ENCODE measurements around the gene PNPLA2. TPM values are rescaled to one million over a fixed set of nuclear protein-coding genes. Genes with fewer than 3 reads are reported as not detected.

Gene PNPLA2
- total RNA-seq, 1 experiment from 2014 or later = 93.6 TPM

- CTCF ChIA-PET = no interaction called here
These were observed 35.2 kb downstream of the PNPLA2 start for GRCh38 chr11:853682-854448.

GRCh38 chr11:854601-855329 is 36.1 kb downstream of the PNPLA2 start:
- intact Hi-C loops (cut with micrococcal nuclease; ENCODE audit: unreplicated experiment) = no loop called here
- DNase-seq = no peak
- BruUV-seq (replicated peaks) = no TSS peak
- peaks cover 56% of the 10 kb centered on the region for H3K36me3 Mint-ChIP-seq (ENCODE audit: insufficient read depth, unreplicated experiment)
- POLR2A ChIA-PET = interaction anchor here (0.7 kb wide), 1 partner anchor 27 kb away, joined by 3 read pairs; no protein-coding TSS in a partner anchor
- no peak overlapping the region for H3K4me3 Mint-ChIP-seq (ENCODE audit: unreplicated experiment)
- H3K27ac Mint-ChIP-seq (ENCODE audit: unreplicated experiment) = no peak overlapping the region
- H3K4me3 ChIP-seq (ENCODE audit: low read depth, low read length) = no peak overlapping the region
- no peaks in the 10 kb centered on the region for H3K27me3 ChIP-seq (replicated peaks; ENCODE audit: control insufficient read depth, insufficient read depth, low read length)
- no peaks in the 10 kb centered on the region for H3K9me3 ChIP-seq
- peaks cover 12% of the 10 kb centered on the region for H3K4me1 ChIP-seq
- no peaks in the 10 kb centered on the region for H3K36me3 ChIP-seq (ENCODE audit: control insufficient read depth, insufficient read depth, low read length)
- no peak for TF ChIP-seq CTCF (IDR thresholded peaks at IDR 0.05; ENCODE audit: insufficient read depth in 1 of 2, low read depth in 1 of 2, low read length in 1 of 2, severe bottlenecking in 1 of 2, unreplicated experiment in 1 of 2)
- no peaks in the 10 kb centered on the region for H3K9me3 Mint-ChIP-seq (ENCODE audit: unreplicated experiment)
- no peaks in the 10 kb centered on the region for H3K27me3 Mint-ChIP-seq (ENCODE audit: insufficient read depth, unreplicated experiment)
- no peaks in the 10 kb centered on the region for H3K4me1 Mint-ChIP-seq (ENCODE audit: low read depth, unreplicated experiment)
- CTCF ChIA-PET = interaction anchor here (0.6 kb wide), 1 partner anchor 16 kb away, joined by 3 read pairs; no protein-coding TSS in a partner anchor

More at GRCh38 chr11:853682-854448, 35.2 kb downstream of the PNPLA2 start:
- Histone ChIP-seq H3K9me3 (no peaks in the 10 kb centered on the region), H3K36me3 (ENCODE audit: control insufficient read depth, insufficient read depth, low read length) (no peaks in the 10 kb centered on the region), H3K4me3 (ENCODE audit: low read depth, low read length) (no peak overlapping the region), H3K4me1 (peaks cover 17% of the 10 kb centered on the region), H3K27me3 (replicated peaks; ENCODE audit: control insufficient read depth, insufficient read depth, low read length) (no peaks in the 10 kb centered on the region)
- POLR2A ChIA-PET = no interaction called here
- no TSS peak for BruUV-seq (replicated peaks)
- Mint-ChIP-seq H3K9me3 (ENCODE audit: unreplicated experiment) (no peaks in the 10 kb centered on the region), H3K27me3 (ENCODE audit: insufficient read depth, unreplicated experiment) (no peaks in the 10 kb centered on the region), H3K27ac (ENCODE audit: unreplicated experiment) (no peak overlapping the region), H3K36me3 (ENCODE audit: insufficient read depth, unreplicated experiment) (peaks cover 57% of the 10 kb centered on the region), H3K4me3 (ENCODE audit: unreplicated experiment) (no peak overlapping the region), H3K4me1 (ENCODE audit: low read depth, unreplicated experiment) (no peaks in the 10 kb centered on the region)
- no peak for TF ChIP-seq CTCF (IDR thresholded peaks at IDR 0.05; ENCODE audit: insufficient read depth in 1 of 2, low read depth in 1 of 2, low read length in 1 of 2, severe bottlenecking in 1 of 2, unreplicated experiment in 1 of 2)
- no peak for DNase-seq
- intact Hi-C loops (cut with micrococcal nuclease; ENCODE audit: unreplicated experiment) = no loop called here

GRCh38 chr11:855330-855674 is 36.6 kb downstream of the PNPLA2 start:
- H3K4me3 ChIP-seq (ENCODE audit: low read depth, low read length) = no peak overlapping the region
- no peaks in the 10 kb centered on the region for H3K4me1 Mint-ChIP-seq (ENCODE audit: low read depth, unreplicated experiment)
- ChIA-PET CTCF (no interaction called here), POLR2A (interaction anchor here (0.7 kb wide), 1 partner anchor 28 kb away, joined by 3 read pairs; no protein-coding TSS in a partner anchor)
- no peak for DNase-seq
- intact Hi-C loops (cut with micrococcal nuclease; ENCODE audit: unreplicated experiment) = no loop called here
- no peaks in the 10 kb centered on the region; the same call in 1 of the 2 replicates for H3K36me3 ChIP-seq (ENCODE audit: control insufficient read depth, insufficient read depth, low read length)
- peaks cover 57% of the 10 kb centered on the region for H3K36me3 Mint-ChIP-seq (ENCODE audit: insufficient read depth, unreplicated experiment)
- no peak for TF ChIP-seq CTCF (IDR thresholded peaks at IDR 0.05; ENCODE audit: insufficient read depth in 1 of 2, low read depth in 1 of 2, low read length in 1 of 2, severe bottlenecking in 1 of 2, unreplicated experiment in 1 of 2)
- H3K27me3 Mint-ChIP-seq (ENCODE audit: insufficient read depth, unreplicated experiment) = no peaks in the 10 kb centered on the region
- no peak overlapping the region for H3K27ac Mint-ChIP-seq (ENCODE audit: unreplicated experiment)
- peaks cover 10% of the 10 kb centered on the region for H3K4me1 ChIP-seq
- no peaks in the 10 kb centered on the region for H3K27me3 ChIP-seq (replicated peaks; ENCODE audit: control insufficient read depth, insufficient read depth, low read length)
- H3K4me3 Mint-ChIP-seq (ENCODE audit: unreplicated experiment) = no peak overlapping the region
- H3K9me3 Mint-ChIP-seq (ENCODE audit: unreplicated experiment) = no peaks in the 10 kb centered on the region
- no TSS peak for BruUV-seq (replicated peaks)
- H3K9me3 ChIP-seq = no peaks in the 10 kb centered on the region
